T47D (cell line): ENCODE results near the gene TNIK.

Source experiments
- DNase-seq, 2 experiments: peaks; one replicate each; pipeline versions ENCODE4 v3.0.0 to v3.0.0-alpha.2; 2011 to 2012; ENCODE audit warnings: low read depth in 1 of 2, low spot score in 1 of 2
- JUND ChIP-seq: IDR thresholded peaks from 2 replicates; pipeline ENCODE4 v1.6.1; 2012; ENCODE audit warnings: low read depth
- in situ Hi-C: cut with HindIII; loops from 2 replicates; pipeline ENCODE4 v1.10.0; 2016; ENCODE audit warnings: low sequenced_read_pairs, low pct_unique_long_range_greater_than_20kb

TNIK gene

DNA sequence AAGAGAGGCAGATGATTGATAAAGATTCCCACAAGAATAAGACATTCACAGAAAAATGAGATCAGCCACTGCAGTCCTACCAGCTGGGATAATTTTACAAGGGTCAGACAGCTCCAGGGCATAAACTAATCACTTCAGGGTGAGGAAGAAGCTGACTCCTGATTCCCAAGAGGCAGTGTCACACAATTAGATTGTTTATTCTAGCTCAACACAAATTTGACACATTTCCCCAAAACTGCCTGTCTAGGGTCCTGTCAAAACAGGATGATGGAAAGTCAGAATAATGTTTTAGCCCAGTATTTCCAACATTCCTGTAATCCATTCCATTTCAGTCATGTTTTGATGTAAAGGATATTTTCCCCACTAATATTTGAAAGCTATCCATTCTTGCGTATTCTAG lies 110.8 kb downstream of the TNIK start:
- in situ Hi-C loops = no loop called here
- DNase-seq = no peak
- TF ChIP-seq JUND = no peak

DNA sequence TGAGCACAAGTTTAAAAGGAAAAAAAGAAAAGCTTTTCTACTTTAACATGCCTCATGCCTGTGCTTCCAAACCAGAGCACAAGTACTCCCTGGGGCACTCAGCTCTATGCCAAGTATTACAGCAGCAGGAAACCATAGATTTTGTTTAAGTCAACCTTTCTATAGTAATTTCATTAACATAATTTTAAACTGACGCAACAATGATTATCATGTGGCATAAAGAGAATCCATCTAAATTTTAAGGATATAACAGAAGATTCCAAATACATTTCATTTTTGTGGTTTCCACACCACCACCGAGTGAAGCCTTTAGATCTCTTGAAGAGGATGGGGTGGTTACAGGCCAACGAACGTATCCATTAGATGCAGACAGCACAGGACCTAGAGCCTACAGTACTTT lies 112.1 kb downstream of the TNIK start:
- in situ Hi-C loops = no loop called here
- no peak for TF ChIP-seq JUND
- no peak for DNase-seq

DNA sequence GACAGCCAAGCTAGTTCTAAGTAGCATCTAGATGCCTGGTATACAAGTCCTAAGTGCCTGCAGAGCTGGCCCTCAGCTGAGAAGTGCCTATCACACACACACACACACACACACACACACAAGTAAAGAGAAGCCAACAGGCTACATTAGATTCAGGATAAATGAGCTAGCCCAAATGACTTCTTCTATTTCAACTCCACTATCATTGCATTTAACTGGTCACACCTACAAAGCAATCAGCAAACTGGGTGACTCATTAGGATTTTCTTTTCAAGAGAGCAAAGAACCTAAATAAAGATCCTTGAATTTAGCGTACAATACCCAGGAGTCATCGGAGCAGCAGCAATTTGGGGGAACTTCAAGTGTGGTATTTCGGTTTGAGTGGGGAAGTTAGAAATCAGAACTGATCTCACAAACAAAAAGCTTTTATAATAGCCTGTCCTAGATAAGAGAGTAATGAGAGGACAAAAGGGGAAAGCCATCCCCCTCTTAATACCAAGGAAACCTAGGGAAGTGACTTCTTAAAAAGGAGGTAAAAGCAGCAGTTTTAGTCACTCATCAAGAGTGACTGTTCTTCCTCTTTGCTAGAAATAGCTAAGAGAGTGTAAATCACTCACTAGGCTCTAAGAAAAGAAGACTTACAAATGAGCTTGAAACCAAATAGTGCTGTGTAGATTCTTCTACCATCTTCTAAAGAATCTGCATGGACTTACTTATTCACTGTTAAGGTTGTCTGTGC lies 112.7 kb downstream of the TNIK start:
- TF ChIP-seq JUND = no peak
- DNase-seq = no peak
- in situ Hi-C loops = no loop called here

DNA sequence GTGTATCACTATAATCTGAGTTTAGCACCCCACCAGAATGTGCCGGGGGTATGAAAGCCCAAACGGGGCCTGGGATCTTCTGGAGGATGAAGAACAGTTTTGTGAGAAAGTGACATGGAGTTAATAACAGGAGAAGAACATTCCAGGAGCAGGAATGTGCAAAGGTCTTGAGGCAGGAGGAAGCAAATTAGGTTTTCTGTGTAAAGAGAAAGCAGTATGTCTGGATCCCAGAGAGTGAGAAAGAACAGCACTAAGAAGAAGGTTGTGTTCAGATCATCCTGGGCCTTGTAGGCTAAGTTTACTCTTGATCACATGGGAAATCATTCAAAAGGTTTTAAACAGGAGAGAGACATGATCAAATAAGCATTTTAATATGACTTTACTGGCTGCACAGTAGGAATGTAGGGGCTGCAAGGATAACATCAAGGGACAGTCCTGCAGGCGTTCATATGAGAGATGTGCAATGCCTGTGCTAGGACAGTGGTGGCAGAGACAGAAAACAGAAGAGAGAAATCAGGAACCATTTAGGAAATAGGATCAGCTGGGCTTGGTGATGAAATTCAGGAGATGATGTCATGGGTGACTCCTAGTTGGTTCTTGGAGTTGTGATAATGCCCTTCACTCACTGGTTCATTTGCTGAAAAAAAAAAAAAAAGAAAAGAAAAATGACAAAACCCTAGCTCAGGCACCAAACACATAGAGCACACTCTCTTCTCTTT lies 113.5 kb downstream of the TNIK start:
- DNase-seq = no peak
- in situ Hi-C loops = no loop called here
- no peak for TF ChIP-seq JUND

DNA sequence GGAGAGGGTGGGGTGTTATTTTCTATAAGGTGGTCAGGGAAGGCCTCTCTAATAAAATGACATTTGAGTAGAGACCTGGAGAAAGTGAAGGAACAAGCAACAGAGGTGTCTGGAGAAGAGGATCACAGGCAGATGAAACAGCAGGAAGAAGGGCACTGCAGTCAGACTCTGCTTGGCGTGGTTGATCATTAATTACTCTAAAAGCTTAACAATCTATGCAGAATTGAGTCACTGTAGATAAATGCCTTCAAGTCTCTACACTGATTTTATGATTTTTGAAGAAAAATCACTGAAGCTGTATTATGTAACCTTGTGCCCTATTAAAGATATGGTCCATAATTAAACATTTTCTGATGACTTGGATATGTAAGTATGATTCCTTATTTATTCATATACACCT lies 114.2 kb downstream of the TNIK start:
- in situ Hi-C loops = no loop called here
- TF ChIP-seq JUND = no peak
- no peak for DNase-seq

DNA sequence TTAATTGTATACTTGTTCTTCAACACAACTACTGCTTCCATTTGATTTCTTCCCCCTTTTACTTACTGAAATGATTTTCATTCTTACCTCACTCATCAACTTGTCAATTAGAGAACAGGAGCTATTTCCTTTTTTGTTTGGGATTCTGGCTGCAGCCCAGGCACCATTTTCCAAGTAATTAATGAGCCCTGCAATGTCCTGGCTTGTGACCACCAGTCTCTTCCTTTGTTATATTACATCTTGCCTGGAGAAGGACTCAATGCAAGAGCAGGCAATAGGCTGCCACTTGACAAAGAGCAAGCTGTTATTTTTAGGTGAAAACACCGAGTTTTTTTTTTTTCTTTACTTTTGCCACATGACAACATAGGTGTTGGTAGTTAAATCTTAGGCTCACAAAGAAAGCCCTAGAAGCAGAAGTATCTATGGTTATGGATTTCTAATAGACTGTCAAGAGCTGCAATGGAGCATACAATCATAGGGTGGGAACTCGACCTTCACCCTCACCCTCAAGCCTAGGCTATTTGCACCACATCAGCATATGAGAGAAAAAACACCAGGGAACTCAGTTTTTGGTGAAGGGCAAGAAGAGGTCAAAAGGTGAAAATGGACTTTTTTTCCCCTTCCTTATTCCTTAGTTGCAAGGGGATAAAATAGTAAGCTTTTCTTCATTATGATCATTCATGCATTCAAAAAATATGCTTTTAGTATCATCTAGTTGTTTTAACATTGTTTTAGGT lies 114.9 kb downstream of the TNIK start:
- TF ChIP-seq JUND = no peak
- no peak for DNase-seq
- in situ Hi-C loops = no loop called here

DNA sequence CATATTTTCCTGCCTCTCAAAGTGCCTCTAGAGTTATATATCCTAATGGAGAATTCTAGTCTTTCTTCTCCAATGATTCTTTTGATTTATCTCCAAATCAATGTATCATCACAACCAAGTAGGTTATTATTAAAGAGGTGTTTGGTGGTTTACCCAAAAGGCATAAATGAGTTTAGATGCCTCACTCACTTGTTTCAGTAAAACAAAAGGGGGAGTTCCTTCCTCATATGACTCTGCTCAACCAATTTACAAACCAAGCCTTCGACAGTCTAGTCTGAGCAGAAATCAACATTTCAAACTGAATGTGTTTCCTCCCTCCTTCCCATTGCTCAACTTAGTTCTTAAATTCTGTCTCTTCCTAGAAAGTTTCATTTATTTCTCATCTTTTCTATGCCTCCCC lies 116.5 kb downstream of the TNIK start:
- in situ Hi-C loops = no loop called here
- no peak for TF ChIP-seq JUND
- DNase-seq = no peak

DNA sequence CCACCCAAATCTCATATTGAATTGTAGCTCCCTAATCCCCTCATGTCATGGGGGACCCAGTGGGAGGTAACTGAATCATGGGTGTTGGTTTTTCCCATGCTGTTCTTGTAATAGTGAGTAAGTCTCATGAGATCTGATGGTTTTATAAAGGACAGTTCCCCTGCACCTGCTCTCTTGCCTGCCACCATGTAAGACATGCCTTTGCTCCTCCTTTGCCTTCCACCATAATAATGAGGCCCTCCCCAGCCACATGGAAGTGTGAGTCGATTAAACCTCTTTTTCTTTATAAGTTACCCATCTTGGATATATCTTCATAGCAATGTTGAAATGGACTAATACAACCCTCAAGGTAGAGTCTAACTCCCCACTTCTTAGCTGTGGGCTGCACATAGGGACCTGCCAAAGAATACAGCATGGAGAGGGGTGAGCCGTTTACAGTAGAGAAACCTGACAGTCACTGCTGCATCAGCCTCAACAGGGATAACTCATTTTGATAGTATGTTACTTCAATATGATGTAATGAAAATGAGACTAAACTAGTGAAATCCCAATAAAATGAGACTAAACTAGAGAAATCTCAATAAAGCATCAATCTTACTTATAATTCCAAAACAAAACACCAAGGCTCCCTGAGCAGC lies 117.3 kb downstream of the TNIK start:
- no peak for TF ChIP-seq JUND
- in situ Hi-C loops = no loop called here
- no peak for DNase-seq

DNA sequence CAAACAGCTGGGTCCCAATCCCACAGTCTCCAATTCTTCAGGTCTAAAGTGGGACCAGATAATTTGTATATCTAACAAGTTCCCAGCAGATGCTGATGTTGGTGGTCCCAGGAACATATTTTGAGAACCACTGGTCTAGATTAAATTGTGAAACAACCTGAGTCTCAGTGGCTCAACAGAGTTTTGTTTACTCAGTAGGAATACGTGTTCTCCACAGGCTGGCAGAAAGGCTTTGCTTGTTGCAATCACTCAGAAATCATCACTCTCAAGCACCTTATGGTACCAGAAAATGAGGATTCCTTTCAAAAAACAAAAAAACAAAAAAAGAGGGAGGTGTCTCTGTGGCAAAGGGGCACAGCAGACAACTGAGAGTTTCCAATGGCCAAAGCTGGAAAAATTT lies 118.0 kb downstream of the TNIK start:
- in situ Hi-C loops = no loop called here
- no peak for DNase-seq
- no peak for TF ChIP-seq JUND

DNA sequence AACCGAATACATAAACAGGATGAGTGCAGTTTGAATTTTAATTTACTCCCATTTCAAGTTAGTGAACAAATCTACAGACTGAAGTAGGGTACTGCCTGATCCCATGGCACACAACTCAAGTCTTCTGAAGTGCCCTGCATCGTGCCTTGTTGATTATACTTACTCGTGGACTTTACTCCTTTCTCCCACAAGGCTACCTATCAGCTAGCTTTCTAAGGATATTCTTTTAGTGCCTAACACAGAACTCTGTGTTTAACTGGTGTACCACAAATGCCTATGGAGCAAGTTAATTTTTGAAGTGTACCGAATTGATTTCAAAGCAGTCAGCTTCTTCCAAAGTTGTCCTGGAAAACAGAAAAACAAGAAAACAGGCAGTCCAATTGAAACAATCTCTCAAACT lies 119.8 kb downstream of the TNIK start:
- in situ Hi-C loops = no loop called here
- no peak for TF ChIP-seq JUND

DNA sequence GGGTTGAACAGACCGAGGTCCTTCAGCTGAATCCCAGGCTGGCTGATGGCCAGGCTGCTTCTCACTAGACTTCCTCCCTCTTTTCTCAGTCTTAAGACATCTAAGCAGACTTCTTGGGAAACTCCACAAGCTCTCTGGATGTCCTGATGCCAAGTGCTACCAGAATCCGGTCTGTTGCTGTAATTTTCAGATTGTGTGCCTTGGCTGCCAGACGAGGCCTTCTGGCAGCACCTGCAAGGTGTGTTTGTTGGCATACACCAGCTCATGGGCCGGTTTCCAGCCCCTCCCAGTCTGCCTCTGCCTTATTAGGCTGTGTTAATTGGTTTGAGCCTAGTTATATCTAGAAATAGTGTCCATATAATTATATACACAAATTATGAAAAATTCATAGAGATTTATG lies 120.6 kb downstream of the TNIK start:
- in situ Hi-C loops = no loop called here
- DNase-seq = peak; percentile 23 to 57
- TF ChIP-seq JUND = no peak

More for the DNA sequence above, 119.8 kb downstream of the TNIK start:
- no peak for DNase-seq

DNA sequence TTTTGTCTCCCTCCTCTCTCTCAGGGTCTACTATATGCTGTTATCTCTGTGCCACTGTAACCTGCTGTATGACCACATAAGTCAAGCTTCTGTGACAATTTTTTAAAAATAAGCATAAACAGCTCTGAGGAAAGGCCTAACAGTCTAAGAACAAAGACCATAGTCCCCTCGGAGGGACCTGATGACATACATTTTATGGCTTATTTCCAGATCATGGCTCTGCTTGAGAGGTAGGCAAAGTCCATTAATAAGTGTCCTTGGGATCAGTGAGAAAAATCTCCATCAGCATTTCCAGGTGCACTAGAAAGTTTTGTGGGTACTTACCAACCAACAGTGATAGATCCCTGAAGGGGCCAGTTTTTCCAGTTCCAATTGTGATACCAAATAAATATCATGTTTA lies 123.8 kb downstream of the TNIK start:
- no peak for DNase-seq
- no peak for TF ChIP-seq JUND
- in situ Hi-C loops = no loop called here

DNA sequence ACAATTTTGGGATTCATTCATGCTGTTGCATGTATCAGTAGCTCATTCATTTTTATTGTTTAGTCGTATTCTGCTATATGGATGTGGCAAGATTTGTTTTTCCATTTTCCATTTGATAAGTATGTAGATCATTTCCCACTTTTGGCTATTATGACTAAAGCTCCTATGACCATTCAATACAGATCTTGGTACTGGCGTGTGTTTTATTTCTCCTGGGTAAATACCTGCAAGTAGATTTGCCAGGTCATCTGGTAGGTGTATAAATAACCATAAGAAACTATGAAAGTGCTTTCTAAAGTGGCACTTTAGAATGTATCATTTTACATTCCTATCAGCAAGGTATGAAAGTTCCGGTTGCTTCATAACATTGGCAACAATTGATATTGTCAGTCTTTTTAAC lies 124.6 kb downstream of the TNIK start:
- TF ChIP-seq JUND = no peak
- in situ Hi-C loops = no loop called here
- DNase-seq = no peak
